GM19023 (cell line): ENCODE results near the gene EI24.
A peak's percentile ranks its signal among the peaks of the same experiment; 100 is the strongest.

Source experiments
- ATAC-seq: cut with Tn5 transposase; IDR thresholded peaks from one replicate; pipeline ENCODE4 v1.9.1; 2021; ENCODE audit warnings: mild to moderate bottlenecking, moderate library complexity; ENCODE audit not compliant: unreplicated experiment

EI24 gene

GRCh38 chr11:125626288-125626950 is 57.1 kb downstream of the EI24 start:
- peak; percentile 26 for ATAC-seq

GRCh38 chr11:125627236-125627910 is 58.1 kb downstream of the EI24 start:
- no peak for ATAC-seq
